ENCODE data around the gene DLK1. TPM values are rescaled to one million over a fixed set of nuclear protein-coding genes. Genes with fewer than 3 reads are reported as not detected.

Gene DLK1
- total and polyA plus RNA-seq, 2 of the 13 experiments (the other 11 are each of a cell fraction or from before 2014, with no cell fraction given): 95.5 to 312 TPM

DNA sequence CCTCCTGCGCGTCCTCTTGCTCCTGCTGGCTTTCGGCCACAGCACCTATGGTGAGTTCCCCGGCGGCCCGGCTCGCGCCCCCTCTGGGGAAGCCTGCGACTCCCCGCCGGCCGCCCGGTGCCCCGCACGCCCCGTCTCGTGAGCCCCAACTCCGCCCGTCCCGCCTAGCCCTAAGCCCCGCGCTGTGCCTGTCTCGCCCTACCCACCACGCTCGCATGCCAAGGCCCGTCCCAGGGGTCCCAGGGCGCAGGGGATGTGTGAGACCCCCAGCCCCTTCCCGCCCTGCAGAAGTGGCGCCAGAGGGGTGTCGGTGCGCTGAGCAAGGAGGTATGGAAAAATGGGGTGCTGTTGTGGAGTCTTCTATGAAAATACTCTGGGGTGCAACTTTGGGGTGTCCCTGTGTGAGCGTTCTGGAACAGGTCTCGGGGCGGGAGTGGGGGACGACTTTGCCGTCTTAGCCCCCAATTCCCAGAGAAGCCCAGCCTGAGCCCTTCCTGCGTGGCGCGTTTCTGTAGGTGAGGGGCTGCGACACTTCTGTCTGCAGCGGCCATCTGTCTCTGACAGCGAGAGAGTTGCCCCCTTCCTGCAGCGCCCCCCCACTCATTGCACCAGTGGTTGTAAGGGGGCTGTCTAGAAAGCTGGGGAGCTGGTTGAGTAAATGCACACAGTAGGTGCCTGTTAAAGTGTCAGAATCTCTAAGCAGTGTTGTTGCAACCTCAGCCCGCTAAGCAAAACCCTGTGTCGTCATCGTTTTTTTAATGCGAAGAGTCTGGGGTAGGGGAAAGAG, 587 bp downstream of the DLK1 start (continued):
- TF ChIP-seq ZNF296 (CRISPR knock-in tag; conservative IDR thresholded peaks at IDR 0.05) (no peak), NBN (conservative IDR thresholded peaks at IDR 0.05) (no peak), ZKSCAN1 (IDR thresholded peaks at IDR 0.05; ENCODE audit: low read length) (peak; percentile 79), ZNF563 (CRISPR knock-in tag; IDR thresholded peaks at IDR 0.05) (peak; percentile 4; the same call in 1 of the 2 replicates), RFX3 (CRISPR knock-in tag; IDR thresholded peaks at IDR 0.05) (no peak), FOXP1 (IDR thresholded peaks at IDR 0.05) (no peak), FOXP1 (CRISPR knock-in tag; IDR thresholded peaks at IDR 0.05) (no peak), ZNF780A (CRISPR knock-in tag; IDR thresholded peaks at IDR 0.05) (no peak), KLF15 (CRISPR knock-in tag; IDR thresholded peaks at IDR 0.05; ENCODE audit: borderline replicate concordance) (no peak), RORA (CRISPR knock-in tag; IDR thresholded peaks at IDR 0.05) (no peak), ZNF777 (CRISPR knock-in tag; IDR thresholded peaks at IDR 0.05) (peak; percentile 77), ZNF251 (CRISPR knock-in tag; IDR thresholded peaks at IDR 0.05) (no peak), MIER2 (CRISPR knock-in tag; IDR thresholded peaks at IDR 0.05) (no peak), MAFF (IDR thresholded peaks at IDR 0.05; ENCODE audit: low read depth, low read length) (no peak), FLYWCH1 (CRISPR knock-in tag; IDR thresholded peaks at IDR 0.05) (no peak), ZNF225 (CRISPR knock-in tag; IDR thresholded peaks at IDR 0.05) (no peak), KAT7 (CRISPR knock-in tag; IDR thresholded peaks at IDR 0.05; ENCODE audit: borderline replicate concordance) (peak; percentile 70; the same call in 1 of the 2 replicates), ZNF20 (CRISPR knock-in tag; IDR thresholded peaks at IDR 0.05) (no peak), THYN1 (CRISPR knock-in tag; IDR thresholded peaks at IDR 0.05; ENCODE audit: borderline replicate concordance, low read depth) (no peak), FOSL2 (CRISPR knock-in tag; IDR thresholded peaks at IDR 0.05) (no peak), ZNF772 (CRISPR knock-in tag; IDR thresholded peaks at IDR 0.05) (no peak), ZNF556 (CRISPR knock-in tag; IDR thresholded peaks at IDR 0.05; ENCODE audit: borderline replicate concordance) (no peak), ZMYM4 (CRISPR knock-in tag; IDR thresholded peaks at IDR 0.05) (0 out of 2 replicates have a peak, but pooled peaks have one; percentile 12), BHLHE40 (IDR thresholded peaks at IDR 0.05; ENCODE audit: low read length) (no peak), ZNF562 (CRISPR knock-in tag; IDR thresholded peaks at IDR 0.05; ENCODE audit: borderline replicate concordance) (no peak), MXD4 (CRISPR knock-in tag; IDR thresholded peaks at IDR 0.05) (no peak)
- TF ChIP-seq, protein P1, sequence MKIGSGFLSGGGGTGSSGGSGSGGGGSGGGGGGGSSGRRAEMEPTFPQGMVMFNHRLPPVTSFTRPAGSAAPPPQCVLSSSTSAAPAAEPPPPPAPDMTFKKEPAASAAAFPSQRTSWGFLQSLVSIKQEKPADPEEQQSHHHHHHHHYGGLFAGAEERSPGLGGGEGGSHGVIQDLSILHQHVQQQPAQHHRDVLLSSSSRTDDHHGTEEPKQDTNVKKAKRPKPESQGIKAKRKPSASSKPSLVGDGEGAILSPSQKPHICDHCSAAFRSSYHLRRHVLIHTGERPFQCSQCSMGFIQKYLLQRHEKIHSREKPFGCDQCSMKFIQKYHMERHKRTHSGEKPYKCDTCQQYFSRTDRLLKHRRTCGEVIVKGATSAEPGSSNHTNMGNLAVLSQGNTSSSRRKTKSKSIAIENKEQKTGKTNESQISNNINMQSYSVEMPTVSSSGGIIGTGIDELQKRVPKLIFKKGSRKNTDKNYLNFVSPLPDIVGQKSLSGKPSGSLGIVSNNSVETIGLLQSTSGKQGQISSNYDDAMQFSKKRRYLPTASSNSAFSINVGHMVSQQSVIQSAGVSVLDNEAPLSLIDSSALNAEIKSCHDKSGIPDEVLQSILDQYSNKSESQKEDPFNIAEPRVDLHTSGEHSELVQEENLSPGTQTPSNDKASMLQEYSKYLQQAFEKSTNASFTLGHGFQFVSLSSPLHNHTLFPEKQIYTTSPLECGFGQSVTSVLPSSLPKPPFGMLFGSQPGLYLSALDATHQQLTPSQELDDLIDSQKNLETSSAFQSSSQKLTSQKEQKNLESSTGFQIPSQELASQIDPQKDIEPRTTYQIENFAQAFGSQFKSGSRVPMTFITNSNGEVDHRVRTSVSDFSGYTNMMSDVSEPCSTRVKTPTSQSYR (CRISPR knock-in tag; IDR thresholded peaks at IDR 0.05; ENCODE audit: borderline replicate concordance): no peak
- TF ChIP-seq, protein P2, sequence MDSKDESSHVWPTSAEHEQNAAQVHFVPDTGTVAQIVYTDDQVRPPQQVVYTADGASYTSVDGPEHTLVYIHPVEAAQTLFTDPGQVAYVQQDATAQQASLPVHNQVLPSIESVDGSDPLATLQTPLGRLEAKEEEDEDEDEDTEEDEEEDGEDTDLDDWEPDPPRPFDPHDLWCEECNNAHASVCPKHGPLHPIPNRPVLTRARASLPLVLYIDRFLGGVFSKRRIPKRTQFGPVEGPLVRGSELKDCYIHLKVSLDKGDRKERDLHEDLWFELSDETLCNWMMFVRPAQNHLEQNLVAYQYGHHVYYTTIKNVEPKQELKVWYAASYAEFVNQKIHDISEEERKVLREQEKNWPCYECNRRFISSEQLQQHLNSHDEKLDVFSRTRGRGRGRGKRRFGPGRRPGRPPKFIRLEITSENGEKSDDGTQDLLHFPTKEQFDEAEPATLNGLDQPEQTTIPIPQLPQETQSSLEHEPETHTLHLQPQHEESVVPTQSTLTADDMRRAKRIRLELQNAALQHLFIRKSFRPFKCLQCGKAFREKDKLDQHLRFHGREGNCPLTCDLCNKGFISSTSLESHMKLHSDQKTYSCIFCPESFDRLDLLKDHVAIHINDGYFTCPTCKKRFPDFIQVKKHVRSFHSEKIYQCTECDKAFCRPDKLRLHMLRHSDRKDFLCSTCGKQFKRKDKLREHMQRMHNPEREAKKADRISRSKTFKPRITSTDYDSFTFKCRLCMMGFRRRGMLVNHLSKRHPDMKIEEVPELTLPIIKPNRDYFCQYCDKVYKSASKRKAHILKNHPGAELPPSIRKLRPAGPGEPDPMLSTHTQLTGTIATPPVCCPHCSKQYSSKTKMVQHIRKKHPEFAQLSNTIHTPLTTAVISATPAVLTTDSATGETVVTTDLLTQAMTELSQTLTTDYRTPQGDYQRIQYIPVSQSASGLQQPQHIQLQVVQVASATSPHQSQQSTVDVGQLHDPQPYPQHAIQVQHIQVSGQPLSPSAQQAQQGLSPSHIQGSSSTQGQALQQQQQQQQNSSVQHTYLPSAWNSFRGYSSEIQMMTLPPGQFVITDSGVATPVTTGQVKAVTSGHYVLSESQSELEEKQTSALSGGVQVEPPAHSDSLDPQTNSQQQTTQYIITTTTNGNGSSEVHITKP (CRISPR knock-in tag; IDR thresholded peaks at IDR 0.05; ENCODE audit: low read depth): no peak
